Adrenal gland (tissue), 5 donors: ENCODE measurements around the gene TFF1.

ENCODE experiments used
- POLR2A ChIP-seq, 2 donors: fragments of 450-650 bp; IDR thresholded peaks; one replicate each; pipeline ENCODE4 v1.6.1; 2017; ENCODE audit warnings: antibody characterized with exemption in 2 of 2, mild to moderate bottlenecking in 2 of 2, moderate library complexity in 1 of 2
- TF ChIP-seq, protein P1 (sequence below), 6 experiments: fragments of 450-650 bp in 4 of 6; fragments of 200-600 bp in 2 of 6; sonication (generic) in 1 of 6; IDR thresholded peaks; 1 replicate in 5 of 6; 2 replicates in 1 of 6; pipeline versions ENCODE4 v1.5.1 to v1.8.0; 2016 to 2021; ENCODE audit warnings: antibody characterized with exemption in 6 of 6, mild to moderate bottlenecking in 2 of 6, moderate library complexity in 1 of 6
- donor health status: DM: no; HTN: no; CAD: no.

DNA sequence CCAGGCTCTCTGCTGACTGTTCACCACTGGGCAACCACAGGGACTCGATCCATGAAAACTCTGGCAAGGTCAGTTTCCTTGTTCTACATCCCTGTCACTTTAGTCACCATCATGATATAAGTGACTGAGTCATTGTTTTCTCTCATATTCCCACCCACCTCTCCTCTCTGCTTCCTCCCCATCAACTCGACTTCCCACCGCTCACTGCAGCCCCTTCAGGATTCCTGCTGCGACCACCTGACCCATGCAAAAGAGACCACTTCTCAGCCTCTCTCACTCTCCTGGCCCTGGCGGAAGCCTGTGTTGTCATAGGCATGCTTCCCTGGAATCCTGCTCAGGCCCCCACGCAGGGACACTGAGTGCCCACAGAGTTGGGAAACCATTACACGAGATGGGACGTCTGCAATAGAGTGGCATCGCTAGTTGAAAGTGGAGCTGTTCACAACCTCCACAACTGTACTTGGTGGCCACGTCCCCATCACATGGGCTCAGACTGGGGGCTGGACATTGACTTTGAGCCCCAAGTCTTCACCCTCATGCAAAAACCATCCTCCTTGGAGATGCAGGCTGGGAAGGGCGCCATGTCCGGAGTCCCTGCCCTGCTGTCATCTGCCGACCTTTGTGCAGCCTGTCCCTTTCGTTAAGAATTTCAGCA, 13.8 kb downstream of the TFF1 start:
- TF ChIP-seq, protein P1, sequence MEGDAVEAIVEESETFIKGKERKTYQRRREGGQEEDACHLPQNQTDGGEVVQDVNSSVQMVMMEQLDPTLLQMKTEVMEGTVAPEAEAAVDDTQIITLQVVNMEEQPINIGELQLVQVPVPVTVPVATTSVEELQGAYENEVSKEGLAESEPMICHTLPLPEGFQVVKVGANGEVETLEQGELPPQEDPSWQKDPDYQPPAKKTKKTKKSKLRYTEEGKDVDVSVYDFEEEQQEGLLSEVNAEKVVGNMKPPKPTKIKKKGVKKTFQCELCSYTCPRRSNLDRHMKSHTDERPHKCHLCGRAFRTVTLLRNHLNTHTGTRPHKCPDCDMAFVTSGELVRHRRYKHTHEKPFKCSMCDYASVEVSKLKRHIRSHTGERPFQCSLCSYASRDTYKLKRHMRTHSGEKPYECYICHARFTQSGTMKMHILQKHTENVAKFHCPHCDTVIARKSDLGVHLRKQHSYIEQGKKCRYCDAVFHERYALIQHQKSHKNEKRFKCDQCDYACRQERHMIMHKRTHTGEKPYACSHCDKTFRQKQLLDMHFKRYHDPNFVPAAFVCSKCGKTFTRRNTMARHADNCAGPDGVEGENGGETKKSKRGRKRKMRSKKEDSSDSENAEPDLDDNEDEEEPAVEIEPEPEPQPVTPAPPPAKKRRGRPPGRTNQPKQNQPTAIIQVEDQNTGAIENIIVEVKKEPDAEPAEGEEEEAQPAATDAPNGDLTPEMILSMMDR (IDR thresholded peaks at IDR 0.05), result no peak
- no peak for TF ChIP-seq POLR2A (IDR thresholded peaks at IDR 0.05)
